Spleen (tissue), 11 donors: ENCODE data around the gene CRB2. TPM values are rescaled to one million over a fixed set of nuclear protein-coding genes. Genes with fewer than 3 reads are reported as not detected.

Experiments
- DNase-seq: peaks from one replicate; pipeline ENCODE4 v3.0.0-alpha.2; 2020
- H3K27ac ChIP-seq, 8 donors: fragments of 200-600 bp; sonication (generic) in 7 of 8; 1 replicate in 4 of 8; 2 replicates in 4 of 8; pipeline versions ENCODE4 v1.5.0 to v1.8.0; 2016 to 2021; ENCODE audit warnings: inconsistent platforms in 4 of 8, mild to moderate bottlenecking in 4 of 8, moderate library complexity in 1 of 8
- H3K27me3 ChIP-seq, 7 donors: fragments of 200-600 bp; sonication (generic) in 6 of 7; replicated peaks in 1 of 7; 1 replicate in 4 of 7; 2 replicates in 3 of 7; pipeline versions ENCODE4 v1.5.0 to v1.8.0; 2016 to 2021; ENCODE audit warnings: inconsistent platforms in 3 of 7, mild to moderate bottlenecking in 1 of 7
- H3K36me3 ChIP-seq, 6 donors: fragments of 200-600 bp; sonication (generic) in 5 of 6; 1 replicate in 4 of 6; 2 replicates in 2 of 6; pipeline versions ENCODE4 v1.5.0 to v1.8.0; 2016 to 2021; ENCODE audit warnings: inconsistent platforms in 2 of 6
- H3K4me1 ChIP-seq, 6 donors: fragments of 200-600 bp; sonication (generic) in 5 of 6; 1 replicate in 3 of 6; 2 replicates in 3 of 6; pipeline versions ENCODE4 v1.5.0 to v1.8.0; 2016 to 2021; ENCODE audit warnings: inconsistent platforms in 3 of 6
- H3K4me3 ChIP-seq, 8 donors: fragments of 200-600 bp; sonication (generic) in 7 of 8; 1 replicate in 4 of 8; 2 replicates in 4 of 8; pipeline versions ENCODE4 v1.5.0 to v1.8.0; 2016 to 2021; ENCODE audit warnings: inconsistent platforms in 4 of 8, mild to moderate bottlenecking in 4 of 8, moderate library complexity in 2 of 8
- H3K9me3 ChIP-seq, 8 donors: fragments of 200-600 bp; sonication (generic) in 7 of 8; 1 replicate in 4 of 8; 2 replicates in 4 of 8; pipeline versions ENCODE4 v1.5.0 to v1.8.0; 2016 to 2021; ENCODE audit warnings: inconsistent platforms in 4 of 8
- CTCF ChIP-seq, 11 experiments: fragments of 200-600 bp in 7 of 11; fragments of 450-650 bp in 4 of 11; sonication (generic) in 4 of 11; IDR thresholded peaks in 8 of 11; conservative IDR thresholded peaks in 3 of 11; 1 replicate in 7 of 11; 2 replicates in 4 of 11; pipeline versions ENCODE4 v1.4.0 to v1.8.0; 2016 to 2021; ENCODE audit warnings: antibody characterized with exemption in 11 of 11, inconsistent platforms in 4 of 11, mild to moderate bottlenecking in 1 of 11
- POLR2A ChIP-seq, 3 donors: fragments of 450-650 bp; IDR thresholded peaks; one replicate each; pipeline ENCODE4 v1.5.1; 2017; ENCODE audit warnings: antibody characterized with exemption in 3 of 3, mild to moderate bottlenecking in 1 of 3
- POLR2AphosphoS5 ChIP-seq, 3 donors: sonication (generic); formaldehyde crosslinking; IDR thresholded peaks; one replicate each; pipeline ENCODE4 v1.5.1; 2017; ENCODE audit warnings: antibody characterized with exemption in 3 of 3
- whole genome bisulfite sequencing, 5 donors: extraction: QIAGEN DNeasy Blood & Tissue Kit in 3 of 5; methylation state at CpG; one replicate each; pipeline versions ENCODE4 v1.1.5 to v1.1.7; 2013 to 2018; 5-methylcytosine and 5-hydroxymethylcytosine counted together
- intact Hi-C: fragments of 100-400 bp; cut with DNase I; formaldehyde crosslinking; loops from one replicate; pipeline ENCODE4 v1.15.0; 2023; ENCODE audit warnings: low total_unique reads
- polyA plus RNA-seq, 3 donors: library from polyadenylated mRNA; stranded (reverse); fragments of 200-250 nt; gene quantifications; one replicate each; pipeline ENCODE4 v1.2.1, GENCODE V29; 2013
- total RNA-seq, 7 donors: library from RNA; depleted of rRNA in 3 of 7; stranded (reverse); fragments of >200 nt in 3 of 7; fragmentation: NEBNext Ultra II Directional in 4 of 7; extraction: Animal tissue kit (Norgen Biotek cat#: 25700) in 4 of 7; gene quantifications; one replicate each; pipeline versions ENCODE4 v1.1.0 to v1.2.1, GENCODE V29; 2016 to 2021
- donor health status: healthy with polysubstance abuse.
- donor health status: DM: no; HTN: no; CAD: no; lungs with moderate emphysema.
- donor health status: DM: no; HTN: no; CAD: no.
- donor health status: Bipolar disorder and iron deficiency.
- donor health status: healthy.
- donor health status: DM: no; HTN: no; CAD: no.
- donor health status: DM: yes; HTN: yes; CAD: no.

The CRB2 gene
- total and polyA plus RNA-seq, 10 donors = 0.34 to 3.0 (median 1.6) TPM

GRCh38 chr9:123422635-123423310 lies 66.8 kb downstream of the CRB2 start:
- intact Hi-C loops = no loop called here
- DNase-seq = peak; percentile 6
- Histone ChIP-seq H3K36me3 (peaks cover 0 to 99% (median 27%) of the 10 kb centered on the region in 6 donors), H3K4me1 (peaks cover 0 to 8% (median 0%) of the 10 kb centered on the region in 6 donors), H3K4me3 (no peak overlapping the region), H3K27ac (no peak overlapping the region), H3K27me3 (no peaks in the 10 kb centered on the region), H3K9me3 (no peaks in the 10 kb centered on the region)
- 91 to 94% (median 92%) methylated on average over 21 of the region's 21 CpGs for WGBS, 5 donors
- TF ChIP-seq CTCF (IDR thresholded peaks at IDR 0.05 in 8 of 11, conservative IDR thresholded peaks at IDR 0.05 in 3 of 11) (no peak), POLR2AphosphoS5 (IDR thresholded peaks at IDR 0.05) (no peak), POLR2A (IDR thresholded peaks at IDR 0.05) (no peak)

- no peak overlapping the region for H3K4me3 ChIP-seq
- H3K9me3 ChIP-seq = no peaks in the 10 kb centered on the region
- intact Hi-C loops = no loop called here
- no peak overlapping the region for H3K27ac ChIP-seq
- no peaks in the 10 kb centered on the region for H3K27me3 ChIP-seq
- TF ChIP-seq CTCF (IDR thresholded peaks at IDR 0.05 in 8 of 11, conservative IDR thresholded peaks at IDR 0.05 in 3 of 11) (no peak), POLR2AphosphoS5 (IDR thresholded peaks at IDR 0.05) (no peak), POLR2A (IDR thresholded peaks at IDR 0.05) (no peak)
- H3K4me1 ChIP-seq = peaks cover 0 to 8% (median 0%) of the 10 kb centered on the region in 6 donors
- WGBS, 5 donors = 74 to 86% (median 81%) methylated on average over 7 to 8 of the region's 8 CpGs
- peak; percentile 39 for DNase-seq
- peaks cover 0 to 96% (median 26%) of the 10 kb centered on the region in 6 donors for H3K36me3 ChIP-seq
These were observed 67.3 kb downstream of the CRB2 start for GRCh38 chr9:123423311-123423640.

GRCh38 chr9:123424131-123424530 lies 68.1 kb downstream of the CRB2 start:
- peaks cover 0 to 8% (median 0%) of the 10 kb centered on the region in 6 donors for H3K4me1 ChIP-seq
- no peak for TF ChIP-seq CTCF (IDR thresholded peaks at IDR 0.05 in 8 of 11, conservative IDR thresholded peaks at IDR 0.05 in 3 of 11)
- no peak for TF ChIP-seq POLR2A (IDR thresholded peaks at IDR 0.05)
- no peak for TF ChIP-seq POLR2AphosphoS5 (IDR thresholded peaks at IDR 0.05)
- H3K36me3 ChIP-seq = peaks cover 0 to 92% (median 20%) of the 10 kb centered on the region in 6 donors
- no peak overlapping the region for H3K27ac ChIP-seq
- peak; percentile 23 for DNase-seq
- 93 to 98% (median 95%) methylated on average over 5 of the region's 5 CpGs for WGBS, 5 donors
- intact Hi-C loops = no loop called here
- H3K27me3 ChIP-seq = no peaks in the 10 kb centered on the region
- H3K4me3 ChIP-seq = no peak overlapping the region
- peaks cover 0 to 3% (median 0%) of the 10 kb centered on the region in 8 donors for H3K9me3 ChIP-seq

GRCh38 chr9:123424552-123425225 lies 68.7 kb downstream of the CRB2 start:
- H3K36me3 ChIP-seq = peaks cover 0 to 92% (median 19%) of the 10 kb centered on the region in 6 donors
- H3K27ac ChIP-seq = no peak overlapping the region
- WGBS, 5 donors = 93 to 97% (median 96%) methylated on average over 6 of the region's 6 CpGs
- peak; percentile 36 for DNase-seq
- H3K27me3 ChIP-seq = no peaks in the 10 kb centered on the region
- intact Hi-C loops = no loop called here
- TF ChIP-seq CTCF (IDR thresholded peaks at IDR 0.05 in 8 of 11, conservative IDR thresholded peaks at IDR 0.05 in 3 of 11) = no peak
- TF ChIP-seq POLR2AphosphoS5 (IDR thresholded peaks at IDR 0.05) = no peak
- no peak for TF ChIP-seq POLR2A (IDR thresholded peaks at IDR 0.05)
- H3K9me3 ChIP-seq = peaks cover 0 to 8% (median 0%) of the 10 kb centered on the region in 8 donors
- no peak overlapping the region for H3K4me3 ChIP-seq
- H3K4me1 ChIP-seq = peaks cover 0 to 8% (median 0%) of the 10 kb centered on the region in 6 donors
